ELR (cell line): ENCODE measurements around the gene LEKR1.
A peak's percentile ranks its signal among the peaks of the same experiment; 100 is the strongest.

ENCODE experiments used
- DNase-seq: peaks from one replicate; pipeline ENCODE4 v3.0.0-alpha.2; 2015; ENCODE audit warnings: low read depth

LEKR1 gene

GRCh38 chr3:156983559-156983958 lies 157.4 kb downstream of the LEKR1 start:
- DNase-seq: no peak

DNA sequence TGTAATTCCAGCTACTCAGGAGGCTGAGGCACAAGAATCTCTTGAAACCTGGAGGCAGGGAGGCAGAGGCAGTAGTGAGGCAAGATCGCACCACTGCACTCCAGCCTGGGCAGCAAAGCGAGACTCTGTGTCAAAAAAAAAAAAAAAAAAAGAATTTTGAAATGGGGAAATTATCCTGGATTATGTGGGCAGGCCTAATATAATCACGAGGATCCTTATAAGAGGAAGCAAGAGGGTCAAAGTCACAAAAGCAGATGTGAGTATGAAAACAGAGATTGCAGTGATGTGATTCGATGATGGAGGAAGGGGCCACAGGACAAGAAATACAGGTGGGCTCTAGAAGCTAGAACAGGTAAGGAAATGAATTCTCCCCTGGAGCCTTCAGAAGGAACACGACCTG lies 159.6 kb downstream of the LEKR1 start:
- DNase-seq: no peak

DNA sequence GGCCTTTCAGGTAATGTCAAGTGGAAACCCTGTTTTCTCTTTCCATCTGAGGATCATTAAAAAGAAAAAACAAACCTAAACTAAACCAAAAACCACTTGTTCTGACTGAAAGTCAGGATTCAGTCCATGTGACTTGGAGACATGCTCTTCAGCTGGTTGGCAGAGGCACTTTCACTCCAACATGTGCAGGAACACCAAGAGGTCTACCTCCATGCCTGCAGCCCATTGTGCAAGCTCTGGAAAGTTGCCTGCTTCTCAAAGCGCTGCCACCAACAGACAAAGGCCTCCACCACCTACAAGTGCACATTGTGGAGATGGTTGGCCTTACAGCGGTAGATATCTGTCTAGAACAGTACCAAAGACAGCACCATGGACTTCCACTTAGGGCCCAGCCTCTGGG lies 161.8 kb downstream of the LEKR1 start:
- DNase-seq: no peak

DNA sequence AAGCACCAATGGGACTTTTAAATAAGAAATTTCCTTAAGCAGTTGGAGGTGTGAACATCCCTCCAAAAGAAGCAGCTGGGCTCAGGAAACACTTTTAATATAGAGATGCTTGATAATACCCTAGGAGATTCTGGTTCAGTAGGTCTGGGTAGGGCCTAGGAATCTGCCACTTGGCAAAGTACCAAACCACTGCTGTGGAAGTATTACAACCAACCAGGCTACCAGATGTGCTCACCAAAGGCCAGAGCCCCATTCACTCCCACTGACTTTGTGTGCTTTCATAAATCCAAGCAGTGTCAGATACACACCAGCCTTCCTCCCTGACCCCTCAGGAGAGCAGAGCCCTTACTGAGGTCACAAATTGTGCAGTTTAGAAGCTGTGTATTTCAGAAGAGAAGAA lies 171.2 kb downstream of the LEKR1 start:
- DNase-seq: no peak

GRCh38 chr3:157001221-157001957 lies 175.2 kb downstream of the LEKR1 start:
- DNase-seq: no peak

DNA sequence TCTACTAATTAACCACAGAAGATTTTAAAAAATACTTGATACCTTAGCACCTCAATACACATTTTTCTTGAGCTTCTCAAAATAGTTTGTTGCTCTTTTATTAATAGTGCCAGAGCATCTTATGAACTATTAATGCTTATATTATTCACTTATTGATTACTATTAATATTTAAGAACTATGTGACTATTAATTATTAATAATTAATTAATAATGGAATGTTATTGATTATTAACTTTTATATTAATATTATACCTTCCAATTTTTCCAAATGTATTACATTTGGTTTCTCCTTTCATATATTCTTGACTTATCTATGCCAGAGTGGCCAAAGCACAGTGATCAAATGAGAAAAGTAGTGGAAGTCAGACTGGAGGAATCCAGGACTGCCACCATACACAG lies 195.5 kb downstream of the LEKR1 start:
- no peak for DNase-seq

DNA sequence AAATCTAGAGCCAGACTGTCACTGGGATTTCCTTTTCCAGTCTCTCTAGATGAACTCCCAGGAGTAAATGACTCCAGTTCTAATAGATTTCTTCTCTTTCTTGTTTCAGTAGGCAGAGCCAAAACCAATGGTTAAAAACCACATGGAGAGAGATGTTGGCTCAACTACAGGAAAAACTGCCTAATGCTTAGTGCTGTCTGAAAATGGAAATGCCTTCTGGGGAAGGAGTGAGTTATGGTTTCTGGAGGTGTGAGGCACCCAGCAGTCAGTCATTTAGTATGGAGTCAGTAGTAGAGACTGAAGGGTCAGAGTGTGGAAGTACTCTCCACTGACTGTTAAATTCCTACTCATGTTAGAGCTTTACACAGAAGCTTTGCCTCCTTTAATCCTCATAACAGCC lies 197.1 kb downstream of the LEKR1 start:
- no peak for DNase-seq

DNA sequence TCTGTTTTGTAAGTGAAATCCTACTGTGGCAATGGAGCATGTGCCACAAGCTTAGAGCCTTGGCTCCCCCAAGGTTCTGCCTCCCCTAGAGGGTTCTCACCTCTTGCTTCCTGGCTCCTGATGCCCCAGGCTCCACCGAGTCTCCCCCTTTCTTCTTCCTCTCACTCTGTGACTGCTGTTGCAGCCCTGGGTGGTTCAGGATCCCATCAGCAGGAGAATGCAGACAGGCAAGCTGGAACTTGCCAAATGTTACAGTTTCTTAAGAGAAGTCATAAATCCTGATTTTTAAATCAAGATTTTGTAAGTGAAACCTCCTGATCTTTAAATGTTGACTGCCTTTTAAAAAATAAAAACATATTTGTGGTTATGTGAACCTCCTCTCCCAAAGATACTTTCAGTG lies 199.9 kb downstream of the LEKR1 start:
- no peak for DNase-seq

DNA sequence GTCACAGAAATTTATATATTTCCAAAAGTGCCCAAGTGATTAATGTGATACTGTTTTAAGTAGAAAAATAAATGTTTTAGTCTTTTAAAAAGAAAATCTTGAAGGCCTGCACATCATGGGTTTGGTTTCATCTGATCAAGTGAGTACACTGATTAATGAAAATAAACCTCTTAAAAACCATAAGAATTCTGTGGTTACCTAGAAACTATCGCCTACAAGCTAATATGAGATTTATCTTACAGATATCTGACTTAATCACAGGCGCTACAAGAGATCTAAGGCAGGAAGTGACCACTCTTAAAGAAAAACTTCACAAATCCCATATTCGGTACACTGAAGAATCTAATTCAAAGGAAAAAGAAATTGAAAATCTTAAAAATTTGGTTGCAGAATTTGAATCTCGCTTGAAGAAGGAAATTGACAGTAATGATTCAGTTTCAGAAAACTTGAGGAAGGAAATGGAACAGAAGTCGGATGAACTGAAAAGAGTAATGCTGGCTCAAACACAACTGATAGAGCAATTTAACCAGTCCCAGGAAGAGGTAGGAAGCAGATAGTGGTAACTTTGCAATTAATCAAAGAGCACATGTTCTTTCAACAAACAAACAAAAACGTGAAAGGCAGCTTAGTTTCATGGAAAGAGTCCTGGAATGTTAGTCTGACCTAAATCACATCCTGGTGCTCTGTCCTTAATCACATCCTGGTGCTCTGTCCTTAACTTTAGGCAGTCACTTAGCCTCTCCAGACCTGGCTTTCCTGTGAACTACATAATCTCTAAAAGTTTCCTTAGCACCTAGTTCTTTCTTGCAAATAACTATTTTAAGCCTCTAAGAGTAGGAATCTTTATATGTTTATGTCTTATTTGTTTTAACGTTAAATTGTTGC lies 201.9 kb downstream of the LEKR1 start:
- peak; percentile 7 for DNase-seq

DNA sequence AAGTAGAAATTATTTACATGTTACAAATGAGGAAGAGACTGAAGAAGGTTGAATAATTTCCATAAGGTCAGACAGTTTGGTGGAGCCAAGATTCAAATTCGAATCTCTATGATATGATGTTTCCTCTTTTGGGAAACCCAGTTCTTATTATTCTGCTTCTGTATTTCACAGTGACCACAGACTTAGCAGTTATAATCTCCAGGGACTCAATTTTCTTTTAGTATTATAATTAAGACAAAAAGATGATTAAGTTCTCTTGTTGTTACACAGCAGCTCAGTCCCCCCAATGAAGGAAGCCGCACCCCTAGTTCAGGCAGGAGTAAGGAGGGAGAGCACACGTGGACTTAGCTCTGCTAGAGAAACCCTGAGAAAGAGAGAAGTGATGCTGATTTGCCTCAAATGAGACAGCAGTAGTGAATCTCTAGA lies 203.2 kb downstream of the LEKR1 start:
- DNase-seq: no peak

GRCh38 chr3:157030712-157031111 lies 204.6 kb downstream of the LEKR1 start:
- DNase-seq: no peak

DNA sequence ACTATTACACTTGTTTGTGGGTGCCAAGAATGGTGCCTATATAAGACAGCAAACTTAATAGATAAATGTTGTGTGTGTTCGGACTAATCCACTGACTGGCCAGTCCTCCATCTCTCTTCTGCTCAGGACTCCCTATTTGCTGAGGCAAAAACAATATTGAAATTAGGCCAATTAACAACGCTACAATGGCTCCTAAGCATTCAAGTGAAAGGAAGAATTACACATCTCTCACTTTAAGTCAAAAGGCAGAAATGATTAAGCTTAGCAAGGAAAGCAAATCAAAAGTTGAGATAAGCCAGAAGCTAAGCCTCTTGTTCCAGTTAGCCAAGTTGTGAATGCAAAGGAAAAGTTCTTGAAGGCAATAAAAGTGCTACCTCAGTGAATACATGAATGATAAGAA lies 206.8 kb downstream of the LEKR1 start:
- no peak for DNase-seq

DNA sequence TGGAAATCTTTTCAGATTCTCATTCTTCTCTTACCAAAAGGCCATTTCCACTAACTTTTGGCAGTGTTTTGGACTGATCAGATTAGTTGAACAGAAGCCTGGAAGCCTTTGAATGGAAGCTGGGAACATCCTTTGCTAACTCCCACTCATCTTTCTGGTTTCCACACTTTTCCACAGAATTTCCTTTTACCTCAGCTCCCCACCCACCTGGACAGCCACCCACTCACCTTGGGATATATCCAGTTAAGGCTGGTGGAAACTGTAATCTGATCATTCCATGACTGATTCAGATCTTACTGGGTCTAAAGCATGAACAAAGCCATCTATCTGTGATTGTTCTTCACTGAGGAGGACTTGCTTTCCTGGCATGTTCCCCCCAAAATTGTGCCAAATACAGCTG lies 214.3 kb downstream of the LEKR1 start:
- no peak for DNase-seq

DNA sequence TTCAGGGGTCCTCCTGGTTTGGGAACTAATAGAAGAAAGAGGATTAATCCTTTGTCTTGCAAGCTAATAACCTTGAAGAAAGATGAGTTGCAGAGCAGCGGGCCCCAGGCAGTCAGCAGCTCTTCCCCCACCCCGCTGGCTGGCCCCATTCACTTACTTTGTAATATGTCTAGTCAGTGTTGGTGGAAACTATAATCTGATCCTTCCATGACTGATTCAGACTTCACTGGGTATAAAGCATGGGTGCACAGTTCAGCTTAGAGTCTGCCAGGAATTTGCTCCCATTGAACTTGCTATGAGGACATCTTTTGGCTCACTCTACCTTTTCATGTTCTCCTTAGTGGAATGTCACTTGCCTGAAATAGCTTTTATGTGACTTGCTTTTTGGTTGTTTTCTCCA lies 216.1 kb downstream of the LEKR1 start:
- no peak for DNase-seq

DNA sequence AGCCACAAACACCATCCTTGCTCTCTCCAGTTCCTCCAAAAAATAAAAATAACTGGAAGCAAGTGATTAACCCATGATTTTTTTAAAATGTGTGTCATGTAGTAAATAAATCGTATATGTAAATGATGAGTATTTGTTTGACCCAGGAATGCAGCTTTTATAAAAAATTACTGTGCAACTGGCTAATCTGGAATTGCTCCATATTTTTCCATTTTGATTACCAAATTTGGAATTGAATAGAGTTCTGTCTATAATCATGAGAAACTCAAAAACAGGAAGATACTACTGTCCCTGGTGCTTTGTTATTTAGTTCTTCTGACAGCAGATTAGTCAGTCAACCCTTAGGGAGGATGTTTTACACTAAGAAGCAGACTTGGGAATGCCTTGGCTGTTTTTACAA lies 217.6 kb downstream of the LEKR1 start:
- DNase-seq: no peak

GRCh38 chr3:157045238-157045850 lies 219.2 kb downstream of the LEKR1 start:
- no peak for DNase-seq

- DNase-seq: no peak
Observed at GRCh38 chr3:157046520-157046919, 220.4 kb downstream of the LEKR1 start.

- DNase-seq: no peak
Observed at GRCh38 chr3:157051055-157051454, 224.9 kb downstream of the LEKR1 start.

DNA sequence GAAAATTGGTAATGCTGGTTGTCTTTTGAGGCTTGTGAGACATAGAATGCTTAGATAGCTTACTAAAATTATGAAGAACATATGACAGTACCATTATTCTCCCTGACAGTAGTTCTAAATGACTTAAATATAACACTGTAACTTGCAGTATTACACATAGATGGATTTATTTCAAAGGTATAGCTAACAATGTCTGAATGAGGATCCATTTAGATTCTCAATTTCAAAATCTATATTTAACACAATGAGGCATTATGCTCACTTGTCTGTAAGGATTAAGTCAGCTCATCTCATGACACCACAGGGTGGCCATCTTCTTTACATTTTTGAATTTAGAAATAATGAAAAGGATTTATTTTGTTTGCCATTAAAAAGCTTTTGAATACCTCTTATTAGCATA lies 225.4 kb downstream of the LEKR1 start:
- no peak for DNase-seq

DNA sequence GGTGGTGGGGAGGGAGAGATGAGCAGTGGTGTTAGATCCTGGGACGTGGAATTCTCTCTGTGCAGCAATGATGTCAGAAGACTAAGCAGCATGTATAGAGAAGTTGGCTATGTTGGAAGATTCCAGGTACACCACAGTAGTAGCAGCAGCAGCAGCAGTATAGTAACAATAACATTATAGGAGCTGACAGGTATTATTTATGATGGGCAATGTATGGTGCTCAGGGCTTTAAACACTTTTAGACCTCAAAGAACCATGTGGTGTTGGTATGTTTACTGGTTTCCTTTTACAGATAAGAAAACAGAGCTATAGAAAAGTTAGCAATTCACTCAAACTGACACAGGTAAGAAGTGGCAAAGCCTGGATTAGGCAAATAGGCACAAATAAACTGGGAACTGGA lies 229.9 kb downstream of the LEKR1 start:
- DNase-seq: no peak

DNA sequence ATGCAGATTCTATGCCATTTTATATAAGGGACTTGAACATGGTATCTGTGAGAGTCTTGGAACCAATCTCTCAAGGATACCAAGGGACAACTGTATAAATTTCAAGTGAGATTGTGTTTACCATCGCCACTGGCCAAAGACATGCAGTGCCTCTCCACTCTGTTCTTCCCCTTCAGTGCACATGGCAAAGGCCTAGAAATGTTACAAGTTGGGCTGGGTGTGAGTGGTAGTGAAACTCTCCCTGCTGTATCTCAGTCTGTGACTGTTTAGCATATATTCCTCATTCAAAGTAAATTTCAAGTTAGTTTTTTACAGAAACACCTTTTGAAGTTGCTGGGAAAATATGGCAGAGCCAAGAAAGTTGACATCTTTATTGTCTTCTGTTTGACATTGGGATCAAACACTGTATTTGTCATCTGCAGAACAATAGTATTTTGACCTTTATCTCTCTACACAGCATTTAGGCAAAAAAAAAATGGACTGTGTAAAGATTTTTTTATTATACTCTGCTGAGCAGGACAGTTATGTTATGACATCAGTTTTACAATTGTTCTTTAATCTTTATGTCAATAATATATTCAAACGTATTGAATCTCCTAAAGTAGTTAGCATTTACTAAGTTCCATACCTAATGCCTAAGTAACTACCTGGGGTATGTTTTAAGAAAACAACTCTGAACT lies 232.4 kb downstream of the LEKR1 start:
- no peak for DNase-seq

DNA sequence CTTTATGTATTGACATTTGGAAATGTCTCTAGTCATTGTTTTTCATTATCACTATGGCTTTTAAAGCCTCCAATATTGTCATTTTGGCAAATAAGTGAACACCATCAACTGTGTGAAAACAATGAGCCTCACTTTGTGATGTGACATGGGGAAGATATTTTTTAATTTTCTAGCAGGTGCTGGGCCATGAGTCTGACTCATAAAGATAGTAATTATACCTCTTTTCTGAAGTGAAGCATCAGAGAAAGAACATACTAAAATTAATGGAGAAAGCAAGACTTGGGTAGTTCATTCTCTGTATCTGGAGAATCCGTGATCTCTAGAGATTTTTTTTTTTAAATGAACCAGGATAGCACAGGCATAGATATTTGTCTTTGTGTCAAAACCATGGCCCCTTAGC lies 233.0 kb downstream of the LEKR1 start:
- DNase-seq: no peak

DNA sequence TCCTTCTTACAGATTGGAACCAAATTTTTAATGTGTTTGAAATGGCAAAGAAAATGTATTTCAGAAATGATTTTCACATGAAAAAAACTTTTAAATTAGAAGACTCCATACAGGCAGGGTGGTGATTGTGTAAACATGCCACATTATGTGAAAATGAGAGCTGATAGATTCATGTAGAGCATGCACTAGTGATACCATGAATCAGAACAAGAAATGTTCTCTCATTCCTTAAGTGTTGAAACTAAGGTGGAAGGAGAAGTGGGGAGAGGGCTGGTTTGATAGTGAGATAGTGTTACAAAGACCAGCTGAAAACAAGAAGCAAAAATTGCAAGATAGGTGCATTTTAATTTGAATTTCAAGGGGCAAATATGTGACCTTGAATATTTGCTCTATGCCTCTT lies 233.5 kb downstream of the LEKR1 start:
- DNase-seq: no peak
